HepG2 (cell line): Measurements from ENCODE around the gene STKLD1. TPM values are rescaled to one million over a fixed set of nuclear protein-coding genes. Genes with fewer than 3 reads are reported as not detected.
A peak's percentile ranks its signal among the peaks of the same experiment; 100 is the strongest.

Experiments used
- ATAC-seq: fragments of 200-7000 bp; cut with Tn5 transposase; 3 replicates; pipeline ENCODE4 v1.9.1; 2020; ENCODE audit warnings: mild to moderate bottlenecking, moderate library complexity
- BruUV-seq: library from RNA; stranded (reverse); fragments of 400-500 nt; replicated peaks from 2 replicates; lab custom pipeline; 2021; lab: Mats Ljungman, UMichigan
- CTCF ChIA-PET: fragments of 300-600 bp; formaldehyde crosslinking; extraction: SDS; loops from one replicate; lab custom pipeline; 2021; ENCODE audit warnings: low total read pairs, inconsistent platforms, low intra/inter-chr PET ratio; lab: Yijun Ruan, JAX
- POLR2A ChIA-PET: fragments of 350-600 bp; sonication (Branson Sonifier 250); formaldehyde crosslinking; loops from one replicate; lab custom pipeline; 2020; ENCODE audit warnings: antibody characterized with exemption, inconsistent platforms; lab: Yijun Ruan, JAX
- DNase-seq: peaks from one replicate; pipeline ENCODE4 v3.0.0-alpha.2; 2015; ENCODE audit warnings: low spot score
- FAIRE-seq: peaks from 3 replicates; lab custom pipeline; 2011; peaks lifted over from hg19 to GRCh38; lab: Jason Lieb, UNC
- H2AFZ ChIP-seq: one replicate; pipeline ENCODE4 v1.6.1; 2011; ENCODE audit warnings: low read length, inconsistent platforms
- H3K27ac ChIP-seq: fragments of 300-600 bp; 3 replicates; pipeline ENCODE4 v1.8.0; 2011; ENCODE audit warnings: mixed run types, mild to moderate bottlenecking, mixed read lengths, low read length, inconsistent platforms; ENCODE audit not compliant: insufficient read depth; ENCODE audit errors: extremely low read length
- H3K27me3 ChIP-seq, 2 experiments: fragments of 200-600 bp in 1 of 2; 2 replicates in 1 of 2; 3 replicates in 1 of 2; pipeline versions ENCODE4 v1.6.0 to v1.8.0; 2011; ENCODE audit warnings: low read length in 2 of 2, mild to moderate bottlenecking in 2 of 2, moderate library complexity in 2 of 2, inconsistent platforms in 1 of 2; ENCODE audit not compliant: insufficient read depth in 2 of 2, control insufficient read depth in 1 of 2
- H3K36me3 ChIP-seq, 2 experiments: fragments of 200-600 bp in 1 of 2; replicated peaks in 1 of 2; 2 replicates in 1 of 2; 3 replicates in 1 of 2; pipeline versions ENCODE4 v1.5.1 to v1.8.0; 2011; ENCODE audit warnings: low read length in 2 of 2, inconsistent platforms in 1 of 2; ENCODE audit not compliant: insufficient read depth in 2 of 2, control insufficient read depth in 1 of 2
- H3K4me1 ChIP-seq: 2 replicates; pipeline ENCODE4 v1.5.1; 2012; ENCODE audit warnings: low read length, inconsistent platforms; ENCODE audit not compliant: insufficient read depth
- H3K4me2 ChIP-seq: 2 replicates; pipeline ENCODE4 v1.6.0; 2011; ENCODE audit warnings: low read depth, low read length, inconsistent platforms
- H3K4me3 ChIP-seq, 3 experiments: fragments of 200-600 bp in 1 of 3; sonication (generic), shearing (Covaris generic) in 1 of 3; replicated peaks in 1 of 3; 2 replicates each; pipeline ENCODE4 v1.5.1; 2011 to 2016; ENCODE audit warnings: low read length in 3 of 3, inconsistent platforms in 2 of 3, low read depth in 2 of 3, mild to moderate bottlenecking in 2 of 3, control low read depth in 1 of 3, mixed read lengths in 1 of 3; ENCODE audit not compliant: insufficient read depth in 1 of 3
- H3K79me2 ChIP-seq: one replicate; pipeline ENCODE4 v1.6.1; 2011; ENCODE audit warnings: low read length, inconsistent platforms; ENCODE audit not compliant: insufficient read depth
- H3K9ac ChIP-seq: 2 replicates; pipeline ENCODE4 v1.6.0; 2011; ENCODE audit warnings: mild to moderate bottlenecking, low read depth, low read length, inconsistent platforms; ENCODE audit not compliant: insufficient read depth
- H3K9me3 ChIP-seq: 2 replicates; pipeline ENCODE4 v1.5.1; 2012; ENCODE audit warnings: mild to moderate bottlenecking, low read length
- H4K20me1 ChIP-seq: 2 replicates; pipeline ENCODE4 v1.6.0; 2011; ENCODE audit warnings: inconsistent platforms, mild to moderate bottlenecking, low read length, moderate library complexity; ENCODE audit not compliant: insufficient read depth
- AGO2 ChIP-seq: fragments of 200-400 bp; formaldehyde crosslinking; optimal IDR thresholded peaks from 2 replicates; pipeline ENCODE3; 2017; ENCODE audit warnings: mild to moderate bottlenecking, low read depth, low read length, moderate library complexity
- AKAP8 ChIP-seq: sonication (generic); formaldehyde crosslinking; IDR thresholded peaks from 2 replicates; pipeline ENCODE4 v1.5.1; 2020; ENCODE audit warnings: mild to moderate bottlenecking, missing genetic modification reagents
- HNRNPL ChIP-seq: fragments of 200-400 bp; formaldehyde crosslinking; IDR thresholded peaks from 2 replicates; pipeline ENCODE4 v1.6.1; 2017; ENCODE audit warnings: mild to moderate bottlenecking, low read depth, low read length
- MYC ChIP-seq: sonication (generic); formaldehyde crosslinking; IDR thresholded peaks from 2 replicates; pipeline ENCODE4 v1.9.0; 2021; ENCODE audit warnings: missing genetic modification reagents, borderline replicate concordance
- NFKBIZ ChIP-seq: IDR thresholded peaks from 2 replicates; pipeline ENCODE4 v1.6.1; 2018; ENCODE audit warnings: missing genetic modification reagents, missing compliant biosample characterization
- NONO ChIP-seq, 2 experiments: fragments of 450-650 bp in 1 of 2; sonication (generic) in 1 of 2; formaldehyde crosslinking in 1 of 2; IDR thresholded peaks in 1 of 2; conservative IDR thresholded peaks in 1 of 2; 2 replicates each; pipeline versions ENCODE4 v1.6.1 to v1.8.0; 2017 to 2022; ENCODE audit warnings: mild to moderate bottlenecking in 1 of 2, missing genetic modification reagents in 1 of 2, moderate library complexity in 1 of 2
- RAD21 ChIP-seq: fragments of 450-650 bp; formaldehyde crosslinking; IDR thresholded peaks from 2 replicates; pipeline ENCODE4 v1.5.0; 2020; ENCODE audit warnings: mild to moderate bottlenecking
- SALL1 ChIP-seq: sonication (generic); formaldehyde crosslinking; IDR thresholded peaks from 2 replicates; pipeline ENCODE4 v1.8.0; 2022; ENCODE audit warnings: mild to moderate bottlenecking, missing genetic modification reagents
- SAP130 ChIP-seq: IDR thresholded peaks from 2 replicates; pipeline ENCODE4 v1.6.1; 2016; ENCODE audit warnings: low read depth
- ZNF138 ChIP-seq: sonication (generic); formaldehyde crosslinking; IDR thresholded peaks from 2 replicates; pipeline ENCODE4 v1.5.0; 2020; ENCODE audit warnings: mild to moderate bottlenecking, low read depth, missing genetic modification reagents
- ZNF263 ChIP-seq: sonication (generic); formaldehyde crosslinking; IDR thresholded peaks from 2 replicates; pipeline ENCODE4 v1.4.0; 2020; ENCODE audit warnings: missing genetic modification reagents
- ZNF570 ChIP-seq: sonication (generic); formaldehyde crosslinking; IDR thresholded peaks from 2 replicates; pipeline ENCODE4 v1.4.0; 2020; ENCODE audit warnings: mild to moderate bottlenecking, missing genetic modification reagents, borderline replicate concordance
- WGBS: methylation state at CpG from one replicate; pipeline ENCODE4 v1.1.6; 2017; ENCODE audit warnings: low lambda C conversion rate; 5-methylcytosine and 5-hydroxymethylcytosine counted together
- in situ Hi-C: cut with HindIII; loops from 2 replicates; pipeline ENCODE4 v1.10.0; 2017; ENCODE audit warnings: low pct_unique_long_range_greater_than_20kb; ENCODE audit not compliant: extremely low pct_ligation_motif_present
- intact Hi-C: fragments of 100-400 bp; cut with micrococcal nuclease; formaldehyde crosslinking; loops from one replicate; pipeline ENCODE4 v1.10.0; 2022; ENCODE audit not compliant: unreplicated experiment
- polyA plus RNA-seq, 8 experiments: library from polyadenylated mRNA; depleted of rRNA in 3 of 8; stranded (reverse) in 7 of 8; unstranded in 1 of 8; fragments of >200 nt; fragmentation: Illumina TruSeq in 4 of 8; extraction: Trizol in 4 of 8; gene quantifications; 2 replicates each; pipeline versions ENCODE4 v1.2.1 to v1.2.3, GENCODE V29; 2011 to 2016; ENCODE audit warnings: low read depth in 4 of 8, missing spikeins in 1 of 8, mixed read lengths in 1 of 8; ENCODE audit not compliant: insufficient read depth in 1 of 8
- total RNA-seq, 5 experiments: library from RNA; depleted of rRNA; stranded (reverse); fragments of >200 nt; fragmentation: Illumina TruSeq; extraction: Trizol; gene quantifications; 2 replicates each; pipeline ENCODE4 v1.2.3, GENCODE V29; 2016; ENCODE audit warnings: low read depth in 1 of 5
- TF ChIP-seq, protein P1 (sequence below): sonication (generic); formaldehyde crosslinking; IDR thresholded peaks from 2 replicates; pipeline ENCODE4 v1.9.0; 2022; ENCODE audit warnings: missing genetic modification reagents, mild to moderate bottlenecking, borderline replicate concordance
- TF ChIP-seq, protein P2 (sequence below): sonication (generic); formaldehyde crosslinking; IDR thresholded peaks from 2 replicates; pipeline ENCODE4 v1.5.0; 2020; ENCODE audit warnings: mild to moderate bottlenecking, missing genetic modification reagents, borderline replicate concordance
- TF ChIP-seq, protein P3 (sequence below): sonication (generic); formaldehyde crosslinking; IDR thresholded peaks from 2 replicates; pipeline ENCODE4 v1.8.1; 2023; ENCODE audit warnings: missing genetic modification reagents, mild to moderate bottlenecking, borderline replicate concordance

The STKLD1 gene
- total and polyA plus RNA-seq, 2 of the 13 experiments (the other 11 are each of a cell fraction or from before 2014, with no cell fraction given): 1.5 to 2.2 TPM

GRCh38 chr9:133359399-133360175 is 16.6 kb upstream of the STKLD1 start:
- DNase-seq: peak; percentile 49
- H3K79me2 ChIP-seq: peaks cover 15% of the 10 kb centered on the region
- TF ChIP-seq AKAP8 (CRISPR knock-in tag) (peak; percentile 73; the same call in 1 of the 2 replicates), AGO2 (peak; percentile 89), RAD21 (CRISPR knock-in tag) (peak; percentile 79), SAP130 (CRISPR knock-in tag) (peak; percentile 44), NONO (IDR thresholded peaks at IDR 0.05) (no peak), NONO (CRISPR knock-in tag; conservative IDR thresholded peaks at IDR 0.05) (peak; percentile 65), ZNF263 (CRISPR knock-in tag) (peak; percentile 73; the same call in 1 of the 2 replicates), MYC (peak; percentile 44; the same call in 1 of the 2 replicates), ZNF570 (CRISPR knock-in tag) (no peak), NFKBIZ (CRISPR knock-in tag) (no peak), SALL1 (CRISPR knock-in tag) (peak; percentile 45; the same call in 1 of the 2 replicates), HNRNPL (0 out of 2 replicates have a peak, but pooled peaks have one; percentile 58), ZNF138 (CRISPR knock-in tag) (peak; percentile 65; the same call in 1 of the 2 replicates)
- TF ChIP-seq, protein P1, sequence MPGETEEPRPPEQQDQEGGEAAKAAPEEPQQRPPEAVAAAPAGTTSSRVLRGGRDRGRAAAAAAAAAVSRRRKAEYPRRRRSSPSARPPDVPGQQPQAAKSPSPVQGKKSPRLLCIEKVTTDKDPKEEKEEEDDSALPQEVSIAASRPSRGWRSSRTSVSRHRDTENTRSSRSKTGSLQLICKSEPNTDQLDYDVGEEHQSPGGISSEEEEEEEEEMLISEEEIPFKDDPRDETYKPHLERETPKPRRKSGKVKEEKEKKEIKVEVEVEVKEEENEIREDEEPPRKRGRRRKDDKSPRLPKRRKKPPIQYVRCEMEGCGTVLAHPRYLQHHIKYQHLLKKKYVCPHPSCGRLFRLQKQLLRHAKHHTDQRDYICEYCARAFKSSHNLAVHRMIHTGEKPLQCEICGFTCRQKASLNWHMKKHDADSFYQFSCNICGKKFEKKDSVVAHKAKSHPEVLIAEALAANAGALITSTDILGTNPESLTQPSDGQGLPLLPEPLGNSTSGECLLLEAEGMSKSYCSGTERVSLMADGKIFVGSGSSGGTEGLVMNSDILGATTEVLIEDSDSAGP (CRISPR knock-in tag): peak; percentile 68; the same call in 1 of the 2 replicates
- TF ChIP-seq, protein P2, sequence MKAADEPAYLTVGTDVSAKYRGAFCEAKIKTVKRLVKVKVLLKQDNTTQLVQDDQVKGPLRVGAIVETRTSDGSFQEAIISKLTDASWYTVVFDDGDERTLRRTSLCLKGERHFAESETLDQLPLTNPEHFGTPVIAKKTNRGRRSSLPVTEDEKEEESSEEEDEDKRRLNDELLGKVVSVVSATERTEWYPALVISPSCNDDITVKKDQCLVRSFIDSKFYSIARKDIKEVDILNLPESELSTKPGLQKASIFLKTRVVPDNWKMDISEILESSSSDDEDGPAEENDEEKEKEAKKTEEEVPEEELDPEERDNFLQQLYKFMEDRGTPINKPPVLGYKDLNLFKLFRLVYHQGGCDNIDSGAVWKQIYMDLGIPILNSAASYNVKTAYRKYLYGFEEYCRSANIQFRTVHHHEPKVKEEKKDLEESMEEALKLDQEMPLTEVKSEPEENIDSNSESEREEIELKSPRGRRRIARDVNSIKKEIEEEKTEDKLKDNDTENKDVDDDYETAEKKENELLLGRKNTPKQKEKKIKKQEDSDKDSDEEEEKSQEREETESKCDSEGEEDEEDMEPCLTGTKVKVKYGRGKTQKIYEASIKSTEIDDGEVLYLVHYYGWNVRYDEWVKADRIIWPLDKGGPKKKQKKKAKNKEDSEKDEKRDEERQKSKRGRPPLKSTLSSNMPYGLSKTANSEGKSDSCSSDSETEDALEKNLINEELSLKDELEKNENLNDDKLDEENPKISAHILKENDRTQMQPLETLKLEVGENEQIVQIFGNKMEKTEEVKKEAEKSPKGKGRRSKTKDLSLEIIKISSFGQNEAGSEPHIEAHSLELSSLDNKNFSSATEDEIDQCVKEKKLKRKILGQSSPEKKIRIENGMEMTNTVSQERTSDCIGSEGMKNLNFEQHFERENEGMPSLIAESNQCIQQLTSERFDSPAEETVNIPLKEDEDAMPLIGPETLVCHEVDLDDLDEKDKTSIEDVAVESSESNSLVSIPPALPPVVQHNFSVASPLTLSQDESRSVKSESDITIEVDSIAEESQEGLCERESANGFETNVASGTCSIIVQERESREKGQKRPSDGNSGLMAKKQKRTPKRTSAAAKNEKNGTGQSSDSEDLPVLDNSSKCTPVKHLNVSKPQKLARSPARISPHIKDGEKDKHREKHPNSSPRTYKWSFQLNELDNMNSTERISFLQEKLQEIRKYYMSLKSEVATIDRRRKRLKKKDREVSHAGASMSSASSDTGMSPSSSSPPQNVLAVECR (CRISPR knock-in tag): peak; percentile 45
- TF ChIP-seq, protein P3, sequence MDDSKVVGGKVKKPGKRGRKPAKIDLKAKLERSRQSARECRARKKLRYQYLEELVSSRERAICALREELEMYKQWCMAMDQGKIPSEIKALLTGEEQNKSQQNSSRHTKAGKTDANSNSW: no peak

More at GRCh38 chr9:133359399-133360175, 16.6 kb upstream of the STKLD1 start:
- BruUV-seq: no TSS peak
- in situ Hi-C loops (loop anchor here (5.0 kb wide), 2 partner anchors 48 to 128 kb away; no protein-coding TSS in a partner anchor), intact Hi-C loops (loop anchor here (1.0 to 5.0 kb wide), 3 partner anchors 38 to 128 kb away; no protein-coding TSS in a partner anchor)
- POLR2A ChIA-PET: interaction anchor here (0.9 to 2.2 kb wide), 5 partner anchors 11 to 13 kb away, joined by 3 to 6 read pairs (median 4); partner anchors contain the start of genes MED22 and RPL7A
- no peak for FAIRE-seq
- Histone ChIP-seq H3K9me3 (no peaks in the 10 kb centered on the region), H3K27ac (peak overlapping the region; percentile 50), H2AFZ (no peak overlapping the region), H3K4me2 (no peak overlapping the region), H3K9ac (no peak overlapping the region), H3K4me3 (no peak overlapping the region), H3K4me1 (peaks cover 60% of the 10 kb centered on the region), H3K27me3 (no peaks in the 10 kb centered on the region; a peak in 1 of 5 replicates), H3K36me3 (peaks cover 15 to 57% of the 10 kb centered on the region in 2 experiments; a peak in 4 of 5 replicates), H4K20me1 (peaks cover 34% of the 10 kb centered on the region; the same call in 1 of the 2 replicates)
- 95% methylated on average over 11 of the region's 20 CpGs for WGBS
- ATAC-seq: peak; percentile 40
- CTCF ChIA-PET: interaction anchor here (1.1 to 1.9 kb wide), 4 partner anchors 44 to 126 kb away, joined by 3 to 6 read pairs (median 4); partner anchors contain the start of gene ADAMTS13
